H1 (cell line): ENCODE measurements around the gene BARHL1. TPM values are rescaled to one million over a fixed set of nuclear protein-coding genes. Genes with fewer than 3 reads are reported as not detected.

Source experiments
- CEBPB ChIP-seq: IDR thresholded peaks from 2 replicates; pipeline ENCODE4 v1.6.1; 2012; ENCODE audit warnings: low read depth, low read length
- CHD1 ChIP-seq: IDR thresholded peaks from 2 replicates; pipeline ENCODE4 v1.6.1; 2012; ENCODE audit warnings: low read depth, low read length, improper control_type of control experiment
- CHD2 ChIP-seq: IDR thresholded peaks from 2 replicates; pipeline ENCODE4 v1.6.1; 2012; ENCODE audit warnings: low read length, improper control_type of control experiment
- CHD7 ChIP-seq: fragments of 300-600 bp; sonication (generic); IDR thresholded peaks from 2 replicates; pipeline ENCODE4 v1.7.1; 2012; ENCODE audit warnings: low read length, moderate library complexity, mild to moderate bottlenecking, inconsistent platforms; ENCODE audit not compliant: insufficient replicate concordance
- EGR1 ChIP-seq: IDR thresholded peaks from 2 replicates; pipeline ENCODE4 v1.6.1; 2011; ENCODE audit warnings: low read depth, low read length, borderline replicate concordance
- EZH2 ChIP-seq: fragments of 200-600 bp; sonication (generic); IDR thresholded peaks from 2 replicates; pipeline ENCODE4 v1.7.1; 2012; ENCODE audit warnings: low read depth, mild to moderate bottlenecking, moderate library complexity, low read length, inconsistent platforms; ENCODE audit not compliant: severe bottlenecking
- GTF2F1 ChIP-seq: IDR thresholded peaks from 2 replicates; pipeline ENCODE4 v1.6.1; 2012; ENCODE audit warnings: low read depth, low read length, improper control_type of control experiment, borderline replicate concordance
- HDAC6 ChIP-seq: IDR thresholded peaks from one replicate; pipeline ENCODE4 v1.7.1; 2012; ENCODE audit warnings: low read depth, mild to moderate bottlenecking, inconsistent platforms, low read length, moderate library complexity
- NRF1 ChIP-seq: IDR thresholded peaks from 2 replicates; pipeline ENCODE4 v1.6.1; 2011; ENCODE audit warnings: mild to moderate bottlenecking, low read depth, low read length, improper control_type of control experiment
- RAD21 ChIP-seq, 2 experiments: IDR thresholded peaks in 1 of 2; conservative IDR thresholded peaks in 1 of 2; 2 replicates each; pipeline ENCODE4 v1.6.1; 2011; ENCODE audit warnings: low read depth in 2 of 2, low read length in 2 of 2, improper control_type of control experiment in 1 of 2, inconsistent platforms in 1 of 2, mild to moderate bottlenecking in 1 of 2, moderate library complexity in 1 of 2
- RNF2 ChIP-seq: fragments of 200-900, 300-1000 bp; sonication (generic); IDR thresholded peaks from 2 replicates; pipeline ENCODE4 v1.7.1; 2016; ENCODE audit warnings: borderline replicate concordance, low read depth, mild to moderate bottlenecking, antibody characterized with exemption, low read length; ENCODE audit not compliant: poor library complexity, severe bottlenecking; ENCODE audit errors: missing control alignments
- polyA plus RNA-seq, 7 experiments: library from polyadenylated mRNA; depleted of rRNA in 3 of 7; stranded (reverse) in 5 of 7; unstranded in 2 of 7; fragments of >200 nt in 5 of 7; fragments of 200-250 nt in 2 of 7; gene quantifications; 1 replicate in 5 of 7; 2 replicates in 1 of 7; 4 replicates in 1 of 7; pipeline versions ENCODE4 v1.2.1 to v1.2.3, GENCODE V29; 2011 to 2013; ENCODE audit warnings: missing spikeins in 2 of 7, mixed read lengths in 2 of 7
- total RNA-seq: library from RNA; stranded (reverse); fragmentation: NEBNext Ultra II Directional; extraction: Animal tissue kit (Norgen Biotek cat#: 25700); gene quantifications from 2 replicates; pipeline ENCODE4 v1.2.1, GENCODE V29; 2021

BARHL1 gene
- total and polyA plus RNA-seq, 2 of the 8 experiments (the other 6 are each of a cell fraction or from before 2014, with no cell fraction given), result not detected

GRCh38 chr9:132537352-132537751, 45.1 kb upstream of the BARHL1 start (continued):
- no peak for TF ChIP-seq CHD7
- TF ChIP-seq CHD2, result no peak
- no peak for TF ChIP-seq CEBPB
- TF ChIP-seq RNF2, result no peak
- TF ChIP-seq CHD1, result no peak
- no peak for TF ChIP-seq EGR1
- no peak for TF ChIP-seq NRF1
- TF ChIP-seq HDAC6, result no peak
- no peak for TF ChIP-seq RAD21 (IDR thresholded peaks at IDR 0.05 in 1 of 2, conservative IDR thresholded peaks at IDR 0.05 in 1 of 2; ENCODE audit: low read depth in 2 of 2, low read length in 2 of 2)
- no peak for TF ChIP-seq GTF2F1
- no peak for TF ChIP-seq EZH2
